ENCODE data around the gene EEF1AKMT2.
A peak's percentile ranks its signal among the peaks of the same experiment; 100 is the strongest.
"Not testable (repeated sequence)": the region's sequence is repeated elsewhere in the genome, so short reads cannot be mapped to it uniquely, and the experiment has no call there.

EEF1AKMT2 gene

DNA sequence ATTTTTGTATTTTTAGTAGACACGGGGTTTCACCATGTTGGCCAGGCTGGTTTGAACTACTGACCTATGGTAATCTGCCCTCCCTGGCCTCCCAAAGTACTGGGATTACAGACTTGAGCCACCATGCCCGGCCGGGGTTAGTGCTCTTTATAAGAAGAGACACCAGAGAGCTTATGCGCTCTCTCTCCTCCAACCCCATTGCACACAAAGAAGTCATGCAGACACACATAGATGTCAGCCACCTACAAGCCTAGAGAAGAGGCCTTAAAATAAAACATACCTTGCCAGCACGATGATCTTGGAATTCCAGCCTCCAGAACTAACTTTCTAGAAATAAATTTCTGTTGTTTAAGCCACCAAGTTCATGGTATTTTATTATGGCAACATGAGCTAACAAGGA, 37.5 kb downstream of the EEF1AKMT2 start:
- DNase-seq = no peak

DNA sequence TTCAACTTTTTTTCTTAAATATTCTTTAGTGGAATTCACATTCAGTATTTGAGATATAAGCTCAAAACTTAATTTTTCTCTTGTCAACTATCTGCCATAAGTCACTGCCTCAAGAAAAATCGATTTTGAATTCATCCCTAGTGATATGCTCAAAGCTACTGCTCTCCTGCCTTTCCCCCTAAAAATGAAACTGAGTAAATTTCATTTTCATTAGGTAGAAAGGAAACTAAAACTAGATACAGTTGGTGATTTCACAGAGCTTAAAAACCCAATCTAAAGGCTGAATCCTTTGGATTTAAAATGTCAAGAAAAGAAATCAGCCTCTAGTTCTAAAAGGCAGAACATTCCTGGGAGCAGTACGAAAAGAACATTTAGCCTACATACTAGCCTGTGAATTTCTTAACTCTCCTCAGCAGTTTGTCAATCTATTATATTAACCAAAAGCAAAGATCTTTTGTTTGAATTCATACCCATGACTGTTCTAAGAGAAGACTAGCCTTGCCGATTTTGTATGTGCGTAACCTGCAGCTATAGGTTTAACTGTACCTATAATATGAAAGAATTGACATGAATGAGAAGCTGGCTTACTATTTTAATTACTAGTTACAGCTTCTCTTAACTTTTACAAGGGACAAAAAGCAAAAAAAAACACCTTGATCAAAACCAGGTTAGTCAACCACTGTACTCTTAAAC, 42.6 kb downstream of the EEF1AKMT2 start:
- DNase-seq = no peak

GRCh38 chr10:124748166-124748565, 43.5 kb downstream of the EEF1AKMT2 start:
- DNase-seq = no peak

- no peak for DNase-seq
Observed at GRCh38 chr10:124747745-124748144, 43.9 kb downstream of the EEF1AKMT2 start.

DNA sequence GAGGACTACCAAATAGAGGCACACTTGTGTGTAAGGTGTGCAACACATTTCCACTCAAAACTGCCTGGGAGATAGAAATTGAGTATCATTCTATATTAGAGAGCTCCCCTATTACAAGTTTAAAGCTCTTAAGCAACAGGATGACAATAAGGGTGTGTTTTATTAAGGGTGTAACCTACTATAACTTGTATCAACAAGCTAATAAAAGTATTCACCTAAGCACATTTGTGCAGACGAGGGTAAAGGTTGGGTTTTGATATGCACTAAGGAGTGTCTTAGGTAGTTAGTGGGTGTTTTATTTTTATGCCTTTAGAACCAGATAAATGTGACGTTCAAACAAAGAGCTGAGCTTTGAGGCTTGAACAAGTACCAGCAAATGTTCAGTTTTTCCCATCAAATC, 44.7 kb downstream of the EEF1AKMT2 start:
- no peak for DNase-seq

- not testable (repeated sequence) for DNase-seq
Observed at GRCh38 chr10:124746447-124746846, 45.2 kb downstream of the EEF1AKMT2 start.

DNA sequence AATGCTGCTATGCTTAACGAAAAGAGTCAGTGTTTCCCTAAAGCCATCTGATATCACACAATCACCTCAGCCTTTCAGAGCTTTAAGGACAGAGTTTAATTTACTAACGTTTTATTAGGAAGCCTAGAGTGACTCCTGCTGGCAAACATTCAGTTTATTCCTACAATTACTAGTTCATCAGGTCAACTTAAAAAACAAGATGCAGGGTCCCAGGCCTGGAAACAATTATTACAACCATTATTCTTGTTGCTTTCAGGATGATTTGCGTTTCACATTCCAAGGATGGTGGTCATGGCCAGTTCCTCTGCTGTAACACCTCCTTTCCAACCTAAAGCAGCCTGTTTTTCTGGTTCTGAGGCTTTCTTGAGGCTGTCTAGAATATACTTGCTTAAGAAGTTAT, 46.0 kb downstream of the EEF1AKMT2 start:
- no peak for DNase-seq

DNA sequence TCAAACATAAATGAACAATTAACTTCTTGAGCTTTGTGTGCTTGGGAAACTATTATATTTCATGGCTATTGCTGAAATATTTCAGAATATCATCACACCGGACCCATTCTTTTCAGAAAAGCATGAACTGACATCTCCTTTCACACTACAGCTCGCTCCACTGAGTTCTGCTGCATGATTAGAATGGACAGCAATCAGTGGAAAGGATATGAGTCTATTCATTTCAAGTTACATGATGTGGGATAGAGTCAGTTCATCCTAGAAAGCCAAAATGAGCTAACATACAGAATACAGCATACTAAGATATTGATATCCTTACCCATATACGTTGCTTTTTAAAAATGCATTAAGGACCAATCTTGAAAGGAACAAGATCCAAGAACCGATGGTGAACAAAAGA, 46.4 kb downstream of the EEF1AKMT2 start:
- DNase-seq = no peak

- peak; percentile 64 to 76 for DNase-seq
Observed at GRCh38 chr10:124744102-124745050, 47.3 kb downstream of the EEF1AKMT2 start, which contains the start of gene FAM53B. FAM53B (minus strand) TSS chr10:124744378; CDS start chr10:124706713, 37,665 bp downstream.

- no peak for DNase-seq
Observed at GRCh38 chr10:124743191-124744101, 48.2 kb downstream of the EEF1AKMT2 start.

- DNase-seq = no peak
Observed at GRCh38 chr10:124742413-124743190, 49.1 kb downstream of the EEF1AKMT2 start.

GRCh38 chr10:124741922-124742412, 49.7 kb downstream of the EEF1AKMT2 start:
- no peak for DNase-seq

- peak; percentile 72 to 76 for DNase-seq
Observed at GRCh38 chr10:124741281-124741921, 50.3 kb downstream of the EEF1AKMT2 start.

DNA sequence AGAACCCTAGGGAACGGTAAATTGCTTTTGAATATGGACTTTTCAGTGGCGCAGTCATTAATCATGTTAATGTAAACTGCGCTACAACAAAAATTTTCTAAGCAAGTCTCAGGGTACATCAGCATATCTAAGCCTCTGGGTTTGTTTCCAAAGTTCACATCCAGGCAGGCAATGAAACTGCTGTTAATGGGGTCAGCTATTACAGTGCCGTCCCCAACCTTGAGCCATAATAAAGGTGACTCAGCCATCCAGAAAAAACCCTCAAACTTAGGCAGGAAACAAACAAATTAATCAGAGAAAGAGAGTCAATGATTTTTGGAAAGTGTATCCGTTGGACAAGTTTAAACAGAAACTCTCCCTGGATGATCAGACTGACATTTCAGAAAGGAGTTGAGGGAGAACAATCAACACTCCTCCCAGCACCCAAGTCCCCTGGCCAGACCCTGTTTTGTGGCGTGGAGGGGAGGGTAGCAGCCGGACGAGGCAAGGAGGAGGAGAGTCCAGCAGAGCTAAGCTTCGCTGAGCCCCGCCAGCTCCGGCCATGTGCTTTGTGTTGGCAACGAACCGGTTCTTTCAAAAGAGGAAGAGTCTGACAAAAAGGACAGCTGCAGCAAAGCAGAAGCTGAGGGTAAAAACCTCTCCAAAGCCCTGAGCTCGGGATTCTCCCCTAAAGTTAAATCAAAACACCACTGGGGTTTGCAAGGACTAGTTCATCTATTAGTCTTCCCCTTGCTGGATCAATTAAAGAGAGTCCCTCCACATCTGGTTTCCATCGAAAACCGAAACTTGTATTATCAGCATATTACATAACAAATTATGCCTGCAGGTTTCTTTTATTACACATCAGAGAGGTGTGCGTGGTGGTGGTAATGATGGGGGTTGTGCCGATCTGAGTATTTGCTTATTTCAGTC, 51.1 kb downstream of the EEF1AKMT2 start:
- no peak for DNase-seq

DNA sequence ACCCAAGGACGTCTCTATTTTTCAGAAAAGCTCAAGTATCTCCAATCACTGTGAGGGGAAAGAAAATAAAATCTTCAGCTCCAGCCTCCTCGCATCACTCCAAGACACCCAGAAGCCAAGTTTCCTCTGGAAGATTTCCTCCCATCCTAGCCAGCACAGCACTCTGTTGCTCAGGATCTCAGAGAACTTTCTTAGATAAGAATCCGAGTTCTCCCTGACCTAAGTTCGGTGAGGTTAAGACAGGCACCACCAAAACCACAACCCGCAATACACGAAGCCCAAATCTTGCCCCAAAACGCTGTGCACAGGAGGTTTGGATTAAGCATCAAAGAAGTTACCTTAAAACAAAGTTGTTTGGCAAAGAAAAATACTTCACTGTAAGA, 51.7 kb downstream of the EEF1AKMT2 start:
- no peak for DNase-seq

DNA sequence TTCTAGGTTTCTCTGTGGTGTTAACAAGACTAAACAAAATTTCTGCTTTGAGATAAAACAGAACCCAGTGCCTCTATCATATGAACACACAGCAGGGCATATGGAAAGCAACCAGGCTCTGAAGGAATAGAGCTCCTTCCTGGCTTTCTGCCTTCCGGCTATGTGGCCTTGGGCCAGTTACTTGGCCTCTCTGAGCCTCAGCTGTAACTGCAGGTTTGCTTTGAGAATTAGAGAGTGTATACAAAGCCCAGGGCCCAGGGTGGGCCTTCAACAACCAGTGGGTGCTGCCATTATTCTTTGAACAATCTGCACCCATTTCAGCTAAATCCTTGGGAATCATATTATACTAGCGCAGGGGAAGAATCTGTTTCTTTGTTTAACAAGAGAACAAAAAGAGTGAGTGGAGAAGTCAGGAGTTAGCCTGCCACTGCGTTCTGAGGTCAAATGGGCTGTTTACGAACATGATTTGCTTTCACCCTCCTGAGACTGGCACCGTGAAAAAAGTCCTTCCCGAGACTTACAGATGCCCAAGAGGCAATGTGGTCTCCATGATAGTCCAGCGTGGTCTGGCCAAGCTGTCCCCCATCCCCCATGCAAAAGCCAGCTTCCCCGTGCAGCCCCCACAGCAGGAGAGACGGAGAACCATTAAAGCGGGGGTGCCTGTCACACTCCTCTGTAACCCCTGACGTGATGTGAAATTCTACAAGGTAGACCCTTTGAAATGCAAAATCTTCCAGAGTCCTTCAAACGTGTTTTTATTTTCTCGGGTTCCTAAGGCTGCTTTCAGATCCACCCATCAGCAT, 52.4 kb downstream of the EEF1AKMT2 start:
- DNase-seq = no peak

GRCh38 chr10:124738441-124738840, 53.2 kb downstream of the EEF1AKMT2 start:
- DNase-seq = no peak

GRCh38 chr10:124737708-124738107, 54.0 kb downstream of the EEF1AKMT2 start:
- no peak for DNase-seq

DNA sequence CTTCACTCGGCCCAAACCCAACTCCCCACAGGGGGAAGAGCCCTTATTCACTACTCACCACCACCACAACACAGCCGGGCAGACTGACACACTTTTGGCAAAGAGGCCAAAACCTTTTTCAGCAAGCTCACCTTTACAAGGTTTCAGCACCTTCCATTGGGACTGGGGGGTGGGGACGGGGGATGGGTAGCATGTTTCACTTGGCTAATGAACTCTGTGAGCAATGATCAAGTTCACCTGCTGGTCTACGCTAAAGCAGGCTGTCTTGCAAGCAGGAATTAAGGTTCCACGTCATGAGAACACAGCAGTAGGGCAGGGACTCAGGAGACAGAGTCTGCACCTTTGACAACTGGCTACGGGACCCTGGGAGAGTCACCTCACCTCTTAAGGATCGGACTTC, 54.5 kb downstream of the EEF1AKMT2 start:
- DNase-seq = no peak
